GM19438 (cell line): Measurements from ENCODE around the gene TCHHL1.

Experiments
- ATAC-seq: cut with Tn5 transposase; IDR thresholded peaks from one replicate; pipeline ENCODE4 v1.9.1; 2021; ENCODE audit warnings: low read depth; ENCODE audit not compliant: unreplicated experiment

The TCHHL1 gene

GRCh38 chr1:152039886-152040285 is 49.0 kb downstream of the TCHHL1 start:
- no peak for ATAC-seq

GRCh38 chr1:152039461-152039860 is 49.4 kb downstream of the TCHHL1 start:
- no peak for ATAC-seq

DNA sequence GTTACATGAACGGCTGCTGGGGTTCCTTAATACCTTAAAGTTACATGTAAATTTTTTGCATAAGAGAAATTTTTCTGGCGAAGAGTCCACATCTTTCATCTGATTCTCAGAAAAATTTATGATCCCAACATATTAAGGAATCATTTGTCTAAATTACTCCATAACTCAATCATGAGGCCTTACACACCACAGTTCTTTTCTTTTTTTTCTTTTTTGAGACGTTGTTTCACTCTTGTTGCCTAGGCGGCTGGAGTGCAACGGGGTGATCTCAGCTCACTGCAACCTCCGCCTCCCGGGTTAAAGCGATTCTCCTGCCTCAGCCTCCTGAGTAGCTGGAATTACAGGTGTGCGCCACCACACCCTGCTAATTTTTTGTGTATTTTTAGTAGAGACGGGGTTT is 50.0 kb downstream of the TCHHL1 start:
- no peak for ATAC-seq

DNA sequence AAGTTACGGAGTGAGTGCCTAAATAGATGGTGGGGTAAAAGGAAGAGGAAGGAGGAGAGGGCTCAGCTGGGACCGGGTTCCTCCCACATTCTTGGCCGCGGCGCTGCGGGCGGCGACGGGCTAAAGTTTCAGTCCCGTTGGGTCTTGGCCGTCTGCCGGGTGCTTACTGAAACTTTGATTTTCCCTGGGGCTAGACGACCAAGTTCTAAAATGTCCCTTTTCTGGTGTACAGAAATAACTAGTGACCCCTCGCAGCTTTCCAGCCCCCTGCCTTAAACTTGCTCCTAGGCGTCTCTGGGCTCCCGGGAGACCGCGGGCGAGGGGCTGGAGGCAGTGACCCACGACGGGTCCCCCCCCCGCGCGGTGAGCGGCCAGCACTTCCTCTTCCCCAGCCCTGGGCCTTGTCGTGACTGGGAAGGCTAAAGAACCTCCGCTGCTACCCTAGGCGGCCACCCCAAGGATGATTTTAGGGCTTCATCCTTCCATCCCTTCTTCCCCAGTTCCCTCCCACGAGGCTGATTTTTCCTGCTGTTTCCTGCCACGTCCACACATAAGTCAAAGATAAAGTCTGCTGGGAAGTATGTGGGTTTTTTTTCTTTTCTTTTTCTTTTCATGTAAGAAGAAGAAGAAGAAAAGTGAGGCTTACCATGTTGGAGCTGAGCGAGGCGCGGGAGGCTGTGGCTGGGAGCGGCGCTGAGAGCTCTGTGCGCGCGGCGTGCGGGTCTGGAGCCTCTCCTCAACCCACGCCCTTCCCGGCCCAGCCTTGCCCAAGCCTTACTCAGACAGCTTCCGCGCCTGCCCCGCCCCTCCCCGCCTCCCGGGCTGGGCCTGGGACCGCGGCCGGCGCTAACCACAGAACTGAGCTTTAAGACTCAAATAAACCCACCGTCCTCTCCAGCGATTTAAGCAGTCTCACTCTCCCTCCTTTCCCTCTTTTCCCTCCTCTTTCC is 52.3 kb downstream of the TCHHL1 start, which contains the start of gene S100A11:
Gene S100A11 (minus strand): TSS at position 738 of the 950 bp plus-strand sequence. CDS start 89 bp downstream, at position 649.
- peak; percentile 47 for ATAC-seq

DNA sequence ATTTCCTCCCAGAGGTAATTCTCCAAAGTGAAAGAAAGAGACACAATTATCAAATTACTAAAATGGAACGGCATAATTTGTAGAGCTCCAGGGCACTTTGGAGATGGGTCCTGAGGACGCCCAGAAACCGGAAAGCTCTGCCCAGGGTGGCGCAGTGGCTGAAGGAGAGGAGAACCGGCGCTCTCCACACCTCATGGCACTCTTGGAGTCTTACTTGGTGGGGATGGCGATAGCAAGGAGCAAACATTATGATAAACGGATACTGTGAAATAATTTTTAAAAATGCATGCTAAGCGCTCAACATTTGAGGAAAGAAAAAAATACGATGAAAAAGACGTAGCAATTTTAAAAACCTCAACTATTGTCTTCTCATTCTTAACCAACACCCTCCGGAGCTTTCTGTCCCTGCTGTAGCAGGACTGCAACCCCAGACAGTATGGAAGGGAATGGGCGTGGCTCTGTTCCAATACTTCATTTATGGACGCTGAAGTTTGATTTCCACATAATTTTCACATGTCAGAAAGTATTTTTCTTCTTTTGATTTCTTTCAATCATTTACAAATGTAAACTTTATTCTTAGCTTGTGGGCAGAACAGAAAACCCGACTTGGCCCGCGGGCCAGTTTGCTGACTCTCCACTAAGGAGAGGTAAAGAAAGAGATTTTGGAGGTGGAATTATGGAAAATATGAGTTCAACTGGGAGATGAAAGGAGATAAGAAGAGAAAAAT is 53.2 kb downstream of the TCHHL1 start:
- ATAC-seq = no peak

- peak; percentile 42 for ATAC-seq
These were observed 54.0 kb downstream of the TCHHL1 start for GRCh38 chr1:152034654-152035538.

DNA sequence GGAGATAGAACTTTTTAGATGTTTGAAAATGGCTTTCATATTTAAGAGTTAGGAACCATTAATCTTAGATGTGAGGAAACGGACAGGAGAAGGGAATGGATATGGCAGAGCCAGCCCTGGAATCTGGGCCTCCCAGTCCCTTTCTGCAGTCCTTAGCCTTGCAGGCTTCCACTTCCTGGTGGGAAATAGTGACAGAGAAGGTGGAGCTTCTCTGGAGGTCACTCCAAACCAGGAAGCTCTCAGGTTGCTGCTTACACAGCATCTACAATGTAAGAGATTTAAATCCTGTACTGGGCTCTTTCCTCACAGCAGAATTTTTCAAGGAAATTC is 54.6 kb downstream of the TCHHL1 start:
- ATAC-seq = peak; percentile 5
